WERI-Rb-1 (cell line): Measurements from ENCODE around the gene HBQ1.

ENCODE experiments used
- DNase-seq: peaks from one replicate; pipeline ENCODE4 v3.0.0-alpha.2; 2020
- H3K27ac ChIP-seq: fragments of 250-450 bp; sonication (Bioruptor Pico); 2 replicates; pipeline ENCODE4 v1.5.1; 2020; ENCODE audit warnings: mild to moderate bottlenecking, moderate library complexity
- H3K27me3 ChIP-seq: fragments of 250-450 bp; sonication (Bioruptor Pico); 2 replicates; pipeline ENCODE4 v1.5.1; 2021; ENCODE audit warnings: mild to moderate bottlenecking, low read depth, moderate library complexity; ENCODE audit not compliant: insufficient read depth, severe bottlenecking
- H3K36me3 ChIP-seq: fragments of 250-450 bp; sonication (Bioruptor Pico); 2 replicates; pipeline ENCODE4 v1.5.1; 2020; ENCODE audit warnings: mild to moderate bottlenecking, moderate library complexity
- H3K4me3 ChIP-seq: 2 replicates; pipeline ENCODE4 v1.5.1; 2011; ENCODE audit warnings: low read depth, mild to moderate bottlenecking, control low read depth, low read length
- H3K9me3 ChIP-seq: fragments of 250-450 bp; sonication (Bioruptor Pico); 2 replicates; pipeline ENCODE4 v1.5.1; 2021; ENCODE audit warnings: mild to moderate bottlenecking, moderate library complexity; ENCODE audit not compliant: severe bottlenecking
- TF ChIP-seq, protein P1 (sequence below): IDR thresholded peaks from 2 replicates; pipeline ENCODE4 v1.5.1; 2011; ENCODE audit warnings: low read depth, mild to moderate bottlenecking, control low read depth, inconsistent platforms, low read length

Gene HBQ1

DNA sequence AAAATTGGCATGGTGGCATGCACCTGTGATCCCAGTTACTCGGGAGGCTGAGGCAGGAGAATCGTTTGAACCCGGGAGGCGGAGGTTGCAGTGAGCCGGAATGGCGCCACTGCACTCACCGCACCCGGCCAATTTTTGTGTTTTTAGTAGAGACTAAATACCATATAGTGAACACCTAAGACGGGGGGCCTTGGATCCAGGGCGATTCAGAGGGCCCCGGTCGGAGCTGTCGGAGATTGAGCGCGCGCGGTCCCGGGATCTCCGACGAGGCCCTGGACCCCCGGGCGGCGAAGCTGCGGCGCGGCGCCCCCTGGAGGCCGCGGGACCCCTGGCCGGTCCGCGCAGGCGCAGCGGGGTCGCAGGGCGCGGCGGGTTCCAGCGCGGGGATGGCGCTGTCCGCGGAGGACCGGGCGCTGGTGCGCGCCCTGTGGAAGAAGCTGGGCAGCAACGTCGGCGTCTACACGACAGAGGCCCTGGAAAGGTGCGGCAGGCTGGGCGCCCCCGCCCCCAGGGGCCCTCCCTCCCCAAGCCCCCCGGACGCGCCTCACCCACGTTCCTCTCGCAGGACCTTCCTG, at the start of gene HBQ1:
HBQ1 (plus strand) TSS at position 359 of the 575 bp plus-strand sequence; CDS start at position 387, 28 bp downstream.
- Histone ChIP-seq H3K36me3 (peaks cover 7% of the 10 kb centered on the region), H3K9me3 (no peaks in the 10 kb centered on the region), H3K4me3 (peak within 1 kb of the TSS; percentile 57), H3K27me3 (peaks cover 12% of the 10 kb centered on the region), H3K27ac (peak within 1 kb of the TSS; percentile 39)
- TF ChIP-seq, protein P1, sequence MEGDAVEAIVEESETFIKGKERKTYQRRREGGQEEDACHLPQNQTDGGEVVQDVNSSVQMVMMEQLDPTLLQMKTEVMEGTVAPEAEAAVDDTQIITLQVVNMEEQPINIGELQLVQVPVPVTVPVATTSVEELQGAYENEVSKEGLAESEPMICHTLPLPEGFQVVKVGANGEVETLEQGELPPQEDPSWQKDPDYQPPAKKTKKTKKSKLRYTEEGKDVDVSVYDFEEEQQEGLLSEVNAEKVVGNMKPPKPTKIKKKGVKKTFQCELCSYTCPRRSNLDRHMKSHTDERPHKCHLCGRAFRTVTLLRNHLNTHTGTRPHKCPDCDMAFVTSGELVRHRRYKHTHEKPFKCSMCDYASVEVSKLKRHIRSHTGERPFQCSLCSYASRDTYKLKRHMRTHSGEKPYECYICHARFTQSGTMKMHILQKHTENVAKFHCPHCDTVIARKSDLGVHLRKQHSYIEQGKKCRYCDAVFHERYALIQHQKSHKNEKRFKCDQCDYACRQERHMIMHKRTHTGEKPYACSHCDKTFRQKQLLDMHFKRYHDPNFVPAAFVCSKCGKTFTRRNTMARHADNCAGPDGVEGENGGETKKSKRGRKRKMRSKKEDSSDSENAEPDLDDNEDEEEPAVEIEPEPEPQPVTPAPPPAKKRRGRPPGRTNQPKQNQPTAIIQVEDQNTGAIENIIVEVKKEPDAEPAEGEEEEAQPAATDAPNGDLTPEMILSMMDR = peak; percentile 75
- peak; percentile 61 for DNase-seq

DNA sequence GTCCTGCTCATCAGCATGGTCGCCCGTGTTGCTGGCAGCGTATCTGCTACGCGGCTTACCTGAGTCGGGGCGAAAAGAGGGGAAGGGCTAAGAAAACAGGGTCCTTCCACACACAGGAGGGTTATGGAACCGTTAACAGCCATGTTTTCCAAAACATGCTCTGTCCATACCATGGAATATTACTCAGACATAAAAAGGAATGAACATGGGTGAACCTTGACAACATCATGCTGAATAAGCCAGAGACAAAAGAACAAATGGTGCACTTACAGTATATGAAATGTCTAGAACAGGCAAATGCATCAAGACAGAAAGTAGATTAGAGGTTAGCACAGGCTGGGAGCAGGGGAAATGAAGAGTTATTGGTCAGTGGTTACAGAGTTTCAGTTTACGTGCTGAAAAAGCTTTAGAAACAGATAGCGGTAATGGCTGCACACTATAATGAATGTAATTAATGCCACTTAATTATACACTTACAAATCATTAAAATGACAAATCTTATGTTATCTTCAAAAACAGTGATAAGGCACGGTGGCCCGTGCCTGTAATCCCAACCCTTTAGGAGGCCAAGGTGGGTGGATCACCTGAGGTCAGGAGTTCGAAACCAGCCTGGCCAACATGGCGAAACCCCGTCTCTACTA, 49.6 kb upstream of the HBQ1 start:
- H3K36me3 ChIP-seq = peaks cover 2% of the 10 kb centered on the region; the same call in 1 of the 2 replicates
- no peak overlapping the region for H3K4me3 ChIP-seq
- DNase-seq = no peak
- no peaks in the 10 kb centered on the region for H3K27me3 ChIP-seq
- TF ChIP-seq, protein P1 = no peak
- no peak overlapping the region for H3K27ac ChIP-seq
- H3K9me3 ChIP-seq = no peaks in the 10 kb centered on the region

DNA sequence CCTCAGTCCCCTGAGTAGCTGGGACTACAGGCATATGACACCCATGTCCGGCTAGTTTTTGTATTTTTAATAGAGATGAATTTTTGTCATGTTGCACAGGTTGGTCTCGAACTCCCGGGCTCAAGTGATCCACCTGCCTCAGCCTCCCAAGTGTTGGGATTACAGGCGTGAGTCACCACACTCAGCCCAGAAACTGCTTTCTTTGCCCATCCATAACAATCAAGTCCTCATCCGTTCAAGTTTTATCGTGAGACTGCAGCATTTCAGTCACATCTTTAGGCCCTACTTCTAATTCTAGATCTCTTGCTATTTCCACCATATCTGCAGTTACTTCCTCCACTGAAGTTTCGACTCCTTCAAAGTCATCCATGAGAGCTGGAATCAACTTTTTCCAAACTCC, 48.1 kb upstream of the HBQ1 start:
- H3K27me3 ChIP-seq = no peaks in the 10 kb centered on the region
- H3K4me3 ChIP-seq = no peak overlapping the region
- H3K36me3 ChIP-seq = peaks cover 5% of the 10 kb centered on the region
- H3K27ac ChIP-seq = no peak overlapping the region
- H3K9me3 ChIP-seq = no peaks in the 10 kb centered on the region
- DNase-seq = no peak
- TF ChIP-seq, protein P1 = no peak

DNA sequence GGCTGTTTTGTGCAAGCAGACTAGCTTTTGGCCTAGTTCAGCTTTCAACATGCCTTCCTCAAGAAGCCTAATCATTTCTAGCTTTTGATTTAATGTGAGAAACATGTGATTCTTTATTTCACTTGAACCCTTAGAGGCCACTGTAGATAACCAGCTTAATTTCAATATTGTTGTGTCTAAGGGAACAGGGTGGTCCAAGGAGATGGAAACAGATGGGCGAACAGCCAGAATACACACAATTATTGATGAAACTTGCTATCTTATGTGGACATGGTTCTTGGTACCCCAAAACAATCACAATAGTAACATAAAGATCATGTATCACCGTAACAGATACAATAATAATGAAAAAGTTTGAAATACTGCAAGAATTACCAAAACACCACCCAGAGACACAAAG, 46.5 kb upstream of the HBQ1 start:
- TF ChIP-seq, protein P1 = no peak
- no peak for DNase-seq

DNA sequence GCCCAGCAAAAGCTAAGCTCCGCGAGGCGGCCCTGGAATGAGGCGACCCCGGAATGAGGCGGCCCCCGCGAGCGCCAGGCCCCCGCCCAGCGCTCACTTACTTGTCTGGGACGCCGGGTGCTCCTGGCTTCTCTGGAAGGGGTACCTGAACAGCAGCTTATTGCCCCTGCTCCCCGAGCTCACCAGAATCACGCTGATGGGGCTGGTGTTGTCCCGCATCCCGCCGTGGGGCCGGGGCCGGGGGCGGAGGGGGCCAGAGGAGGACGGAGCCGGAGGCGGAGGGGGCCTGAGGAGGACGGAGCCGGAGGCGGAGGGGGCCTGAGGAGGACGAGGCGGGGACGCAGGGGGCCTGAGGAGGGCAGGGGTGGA, 42.2 kb upstream of the HBQ1 start:
- H3K27me3 ChIP-seq = no peaks in the 10 kb centered on the region
- peak; percentile 34 for DNase-seq
- peaks cover 3% of the 10 kb centered on the region for H3K36me3 ChIP-seq
- peak overlapping the region; percentile 83 for H3K27ac ChIP-seq
- TF ChIP-seq, protein P1 = no peak
- H3K9me3 ChIP-seq = no peaks in the 10 kb centered on the region
- H3K4me3 ChIP-seq = peak overlapping the region; percentile 77

More for the DNA sequence above, 46.5 kb upstream of the HBQ1 start:
- H3K27ac ChIP-seq = no peak overlapping the region
- no peak overlapping the region for H3K4me3 ChIP-seq
- H3K36me3 ChIP-seq = peaks cover 5% of the 10 kb centered on the region
- no peaks in the 10 kb centered on the region for H3K9me3 ChIP-seq
- no peaks in the 10 kb centered on the region for H3K27me3 ChIP-seq
